ENCODE measurements around the gene ABHD15. TPM values are rescaled to one million over a fixed set of nuclear protein-coding genes. Genes with fewer than 3 reads are reported as not detected.

Gene ABHD15
- total and polyA plus RNA-seq, 9 of the 15 experiments (the other 6 are each of a cell fraction or from before 2014, with no cell fraction given): 0.85 to 4.2 (median 2.1) TPM

DNA sequence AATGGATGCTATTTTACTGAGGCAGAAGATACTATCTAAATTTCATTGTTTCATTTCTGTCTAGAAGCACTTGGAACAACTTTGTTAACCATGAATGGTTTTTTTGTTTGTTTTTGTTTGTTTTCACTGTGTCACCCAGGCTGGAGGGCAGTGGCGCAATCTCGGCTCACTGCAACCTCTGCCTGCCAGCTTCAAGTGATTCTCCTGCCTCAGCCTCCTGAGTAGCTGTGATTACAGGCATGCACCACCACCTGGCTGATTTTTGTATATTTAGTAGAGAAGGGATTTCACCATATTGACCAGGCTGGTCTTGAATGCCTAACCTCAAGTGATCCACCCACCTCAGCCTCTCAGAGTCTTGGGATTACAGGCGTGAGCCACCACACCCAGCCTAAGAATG, 40.5 kb downstream of the ABHD15 start (continued):
- TF ChIP-seq, protein P1, sequence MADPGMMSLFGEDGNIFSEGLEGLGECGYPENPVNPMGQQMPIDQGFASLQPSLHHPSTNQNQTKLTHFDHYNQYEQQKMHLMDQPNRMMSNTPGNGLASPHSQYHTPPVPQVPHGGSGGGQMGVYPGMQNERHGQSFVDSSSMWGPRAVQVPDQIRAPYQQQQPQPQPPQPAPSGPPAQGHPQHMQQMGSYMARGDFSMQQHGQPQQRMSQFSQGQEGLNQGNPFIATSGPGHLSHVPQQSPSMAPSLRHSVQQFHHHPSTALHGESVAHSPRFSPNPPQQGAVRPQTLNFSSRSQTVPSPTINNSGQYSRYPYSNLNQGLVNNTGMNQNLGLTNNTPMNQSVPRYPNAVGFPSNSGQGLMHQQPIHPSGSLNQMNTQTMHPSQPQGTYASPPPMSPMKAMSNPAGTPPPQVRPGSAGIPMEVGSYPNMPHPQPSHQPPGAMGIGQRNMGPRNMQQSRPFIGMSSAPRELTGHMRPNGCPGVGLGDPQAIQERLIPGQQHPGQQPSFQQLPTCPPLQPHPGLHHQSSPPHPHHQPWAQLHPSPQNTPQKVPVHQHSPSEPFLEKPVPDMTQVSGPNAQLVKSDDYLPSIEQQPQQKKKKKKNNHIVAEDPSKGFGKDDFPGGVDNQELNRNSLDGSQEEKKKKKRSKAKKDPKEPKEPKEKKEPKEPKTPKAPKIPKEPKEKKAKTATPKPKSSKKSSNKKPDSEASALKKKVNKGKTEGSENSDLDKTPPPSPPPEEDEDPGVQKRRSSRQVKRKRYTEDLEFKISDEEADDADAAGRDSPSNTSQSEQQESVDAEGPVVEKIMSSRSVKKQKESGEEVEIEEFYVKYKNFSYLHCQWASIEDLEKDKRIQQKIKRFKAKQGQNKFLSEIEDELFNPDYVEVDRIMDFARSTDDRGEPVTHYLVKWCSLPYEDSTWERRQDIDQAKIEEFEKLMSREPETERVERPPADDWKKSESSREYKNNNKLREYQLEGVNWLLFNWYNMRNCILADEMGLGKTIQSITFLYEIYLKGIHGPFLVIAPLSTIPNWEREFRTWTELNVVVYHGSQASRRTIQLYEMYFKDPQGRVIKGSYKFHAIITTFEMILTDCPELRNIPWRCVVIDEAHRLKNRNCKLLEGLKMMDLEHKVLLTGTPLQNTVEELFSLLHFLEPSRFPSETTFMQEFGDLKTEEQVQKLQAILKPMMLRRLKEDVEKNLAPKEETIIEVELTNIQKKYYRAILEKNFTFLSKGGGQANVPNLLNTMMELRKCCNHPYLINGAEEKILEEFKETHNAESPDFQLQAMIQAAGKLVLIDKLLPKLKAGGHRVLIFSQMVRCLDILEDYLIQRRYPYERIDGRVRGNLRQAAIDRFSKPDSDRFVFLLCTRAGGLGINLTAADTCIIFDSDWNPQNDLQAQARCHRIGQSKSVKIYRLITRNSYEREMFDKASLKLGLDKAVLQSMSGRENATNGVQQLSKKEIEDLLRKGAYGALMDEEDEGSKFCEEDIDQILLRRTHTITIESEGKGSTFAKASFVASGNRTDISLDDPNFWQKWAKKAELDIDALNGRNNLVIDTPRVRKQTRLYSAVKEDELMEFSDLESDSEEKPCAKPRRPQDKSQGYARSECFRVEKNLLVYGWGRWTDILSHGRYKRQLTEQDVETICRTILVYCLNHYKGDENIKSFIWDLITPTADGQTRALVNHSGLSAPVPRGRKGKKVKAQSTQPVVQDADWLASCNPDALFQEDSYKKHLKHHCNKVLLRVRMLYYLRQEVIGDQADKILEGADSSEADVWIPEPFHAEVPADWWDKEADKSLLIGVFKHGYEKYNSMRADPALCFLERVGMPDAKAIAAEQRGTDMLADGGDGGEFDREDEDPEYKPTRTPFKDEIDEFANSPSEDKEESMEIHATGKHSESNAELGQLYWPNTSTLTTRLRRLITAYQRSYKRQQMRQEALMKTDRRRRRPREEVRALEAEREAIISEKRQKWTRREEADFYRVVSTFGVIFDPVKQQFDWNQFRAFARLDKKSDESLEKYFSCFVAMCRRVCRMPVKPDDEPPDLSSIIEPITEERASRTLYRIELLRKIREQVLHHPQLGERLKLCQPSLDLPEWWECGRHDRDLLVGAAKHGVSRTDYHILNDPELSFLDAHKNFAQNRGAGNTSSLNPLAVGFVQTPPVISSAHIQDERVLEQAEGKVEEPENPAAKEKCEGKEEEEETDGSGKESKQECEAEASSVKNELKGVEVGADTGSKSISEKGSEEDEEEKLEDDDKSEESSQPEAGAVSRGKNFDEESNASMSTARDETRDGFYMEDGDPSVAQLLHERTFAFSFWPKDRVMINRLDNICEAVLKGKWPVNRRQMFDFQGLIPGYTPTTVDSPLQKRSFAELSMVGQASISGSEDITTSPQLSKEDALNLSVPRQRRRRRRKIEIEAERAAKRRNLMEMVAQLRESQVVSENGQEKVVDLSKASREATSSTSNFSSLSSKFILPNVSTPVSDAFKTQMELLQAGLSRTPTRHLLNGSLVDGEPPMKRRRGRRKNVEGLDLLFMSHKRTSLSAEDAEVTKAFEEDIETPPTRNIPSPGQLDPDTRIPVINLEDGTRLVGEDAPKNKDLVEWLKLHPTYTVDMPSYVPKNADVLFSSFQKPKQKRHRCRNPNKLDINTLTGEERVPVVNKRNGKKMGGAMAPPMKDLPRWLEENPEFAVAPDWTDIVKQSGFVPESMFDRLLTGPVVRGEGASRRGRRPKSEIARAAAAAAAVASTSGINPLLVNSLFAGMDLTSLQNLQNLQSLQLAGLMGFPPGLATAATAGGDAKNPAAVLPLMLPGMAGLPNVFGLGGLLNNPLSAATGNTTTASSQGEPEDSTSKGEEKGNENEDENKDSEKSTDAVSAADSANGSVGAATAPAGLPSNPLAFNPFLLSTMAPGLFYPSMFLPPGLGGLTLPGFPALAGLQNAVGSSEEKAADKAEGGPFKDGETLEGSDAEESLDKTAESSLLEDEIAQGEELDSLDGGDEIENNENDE (IDR thresholded peaks at IDR 0.05; ENCODE audit: low read depth, low read length): no peak
- TF ChIP-seq ZNF778 (CRISPR knock-in tag; IDR thresholded peaks at IDR 0.05) (no peak), MYNN (IDR thresholded peaks at IDR 0.05) (no peak), MYNN (CRISPR knock-in tag; IDR thresholded peaks at IDR 0.05) (no peak), ZC3H8 (IDR thresholded peaks at IDR 0.05) (no peak), SNIP1 (IDR thresholded peaks at IDR 0.05; ENCODE audit: low read depth) (no peak), ZKSCAN8 (CRISPR knock-in tag; IDR thresholded peaks at IDR 0.05) (no peak), SREBF1 (IDR thresholded peaks at IDR 0.05; ENCODE audit: borderline replicate concordance, low read depth, low read length) (no peak), C11orf30 (IDR thresholded peaks at IDR 0.05; ENCODE audit: low read depth) (no peak)
- TF ChIP-seq, protein P2, sequence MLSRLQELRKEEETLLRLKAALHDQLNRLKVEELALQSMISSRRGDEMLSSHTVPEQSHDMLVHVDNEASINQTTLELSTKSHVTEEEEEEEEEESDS (CRISPR knock-in tag; IDR thresholded peaks at IDR 0.05): no peak
